ENCODE measurements around the gene GAREM2.

DNA sequence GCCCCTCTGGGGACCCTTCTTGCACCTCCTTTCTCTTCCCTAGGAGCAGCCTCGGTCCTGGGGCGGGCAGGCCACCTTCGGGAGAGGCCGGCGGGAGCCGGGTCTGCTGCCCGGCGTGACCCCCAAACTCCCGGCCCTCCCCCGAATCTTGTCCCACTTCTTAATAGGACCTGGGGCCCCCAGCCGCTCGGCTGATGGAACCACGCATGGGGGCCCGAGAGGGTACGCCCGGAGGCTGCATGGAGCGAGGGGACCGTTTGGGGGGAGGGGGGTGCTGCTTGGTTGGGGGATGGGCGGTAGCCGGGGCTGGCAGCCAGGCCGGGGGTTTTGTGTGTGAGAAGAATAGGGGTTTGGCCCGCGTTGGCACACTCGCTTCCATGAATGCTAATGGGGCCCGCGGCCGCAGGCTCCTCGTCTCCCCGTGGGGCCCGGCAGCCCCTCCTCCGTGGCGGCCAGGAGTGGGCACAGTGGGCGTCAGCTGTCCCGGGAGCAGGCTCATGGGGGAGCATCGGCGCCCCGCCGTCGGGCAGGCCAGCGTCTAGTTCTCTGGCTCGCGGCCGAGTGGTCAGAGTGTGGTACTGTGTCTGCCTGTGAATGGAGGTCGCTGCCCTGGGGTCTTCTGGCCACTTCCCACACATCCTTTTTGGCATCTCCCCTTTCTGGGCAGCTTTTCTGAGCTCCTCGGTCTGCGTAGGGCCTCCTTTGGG, 1.0 kb downstream of the GAREM2 start:
- TF ChIP-seq, protein P1, sequence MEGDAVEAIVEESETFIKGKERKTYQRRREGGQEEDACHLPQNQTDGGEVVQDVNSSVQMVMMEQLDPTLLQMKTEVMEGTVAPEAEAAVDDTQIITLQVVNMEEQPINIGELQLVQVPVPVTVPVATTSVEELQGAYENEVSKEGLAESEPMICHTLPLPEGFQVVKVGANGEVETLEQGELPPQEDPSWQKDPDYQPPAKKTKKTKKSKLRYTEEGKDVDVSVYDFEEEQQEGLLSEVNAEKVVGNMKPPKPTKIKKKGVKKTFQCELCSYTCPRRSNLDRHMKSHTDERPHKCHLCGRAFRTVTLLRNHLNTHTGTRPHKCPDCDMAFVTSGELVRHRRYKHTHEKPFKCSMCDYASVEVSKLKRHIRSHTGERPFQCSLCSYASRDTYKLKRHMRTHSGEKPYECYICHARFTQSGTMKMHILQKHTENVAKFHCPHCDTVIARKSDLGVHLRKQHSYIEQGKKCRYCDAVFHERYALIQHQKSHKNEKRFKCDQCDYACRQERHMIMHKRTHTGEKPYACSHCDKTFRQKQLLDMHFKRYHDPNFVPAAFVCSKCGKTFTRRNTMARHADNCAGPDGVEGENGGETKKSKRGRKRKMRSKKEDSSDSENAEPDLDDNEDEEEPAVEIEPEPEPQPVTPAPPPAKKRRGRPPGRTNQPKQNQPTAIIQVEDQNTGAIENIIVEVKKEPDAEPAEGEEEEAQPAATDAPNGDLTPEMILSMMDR (conservative IDR thresholded peaks at IDR 0.05; ENCODE audit: low read depth, low read length) = no peak
- no peak for TF ChIP-seq EZH2 (IDR thresholded peaks at IDR 0.05; ENCODE audit: borderline replicate concordance, low read depth, low read length, poor library complexity, severe bottlenecking)

Measured in A673 (cell line).